ENCODE measurements around the gene TEDC2. TPM values are rescaled to one million over a fixed set of nuclear protein-coding genes. Genes with fewer than 3 reads are reported as not detected.

Gene TEDC2
- total RNA-seq, 4 donors from 2014 or later = 0.64 to 1.9 (median 1.8) TPM

DNA sequence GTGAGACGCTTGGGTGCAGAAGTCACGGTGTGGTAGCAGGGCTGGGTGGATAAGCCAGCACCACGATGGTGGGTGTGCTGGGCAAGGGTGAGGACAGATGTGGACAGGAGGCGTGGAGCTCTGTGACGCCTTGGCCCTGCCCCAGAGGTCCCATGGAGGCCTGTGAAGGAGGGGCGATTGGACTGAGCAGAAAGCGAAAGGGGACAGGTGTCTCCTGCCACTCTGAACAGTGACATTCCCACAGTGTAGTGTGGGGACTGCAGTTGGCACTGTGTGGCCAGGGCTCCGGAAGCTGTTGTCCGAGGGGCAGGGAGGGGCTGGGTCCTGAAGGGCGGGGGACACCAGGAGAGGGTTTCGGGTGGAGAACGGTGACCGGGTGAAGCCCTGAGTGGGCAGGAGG, 22.3 kb downstream of the TEDC2 start:
- TF ChIP-seq POLR2A (IDR thresholded peaks at IDR 0.05) = no peak
- TF ChIP-seq, protein P1, sequence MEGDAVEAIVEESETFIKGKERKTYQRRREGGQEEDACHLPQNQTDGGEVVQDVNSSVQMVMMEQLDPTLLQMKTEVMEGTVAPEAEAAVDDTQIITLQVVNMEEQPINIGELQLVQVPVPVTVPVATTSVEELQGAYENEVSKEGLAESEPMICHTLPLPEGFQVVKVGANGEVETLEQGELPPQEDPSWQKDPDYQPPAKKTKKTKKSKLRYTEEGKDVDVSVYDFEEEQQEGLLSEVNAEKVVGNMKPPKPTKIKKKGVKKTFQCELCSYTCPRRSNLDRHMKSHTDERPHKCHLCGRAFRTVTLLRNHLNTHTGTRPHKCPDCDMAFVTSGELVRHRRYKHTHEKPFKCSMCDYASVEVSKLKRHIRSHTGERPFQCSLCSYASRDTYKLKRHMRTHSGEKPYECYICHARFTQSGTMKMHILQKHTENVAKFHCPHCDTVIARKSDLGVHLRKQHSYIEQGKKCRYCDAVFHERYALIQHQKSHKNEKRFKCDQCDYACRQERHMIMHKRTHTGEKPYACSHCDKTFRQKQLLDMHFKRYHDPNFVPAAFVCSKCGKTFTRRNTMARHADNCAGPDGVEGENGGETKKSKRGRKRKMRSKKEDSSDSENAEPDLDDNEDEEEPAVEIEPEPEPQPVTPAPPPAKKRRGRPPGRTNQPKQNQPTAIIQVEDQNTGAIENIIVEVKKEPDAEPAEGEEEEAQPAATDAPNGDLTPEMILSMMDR (IDR thresholded peaks at IDR 0.05) = no peak
- intact Hi-C loops (cut with DNase I; ENCODE audit: low total_unique reads) = no loop called here
- no peak for DNase-seq (ENCODE audit: low spot score in 2 of 2)
- H3K4me3 ChIP-seq (ENCODE audit: low read depth, poor library complexity, severe bottlenecking) = no peak overlapping the region
- 46 to 67% methylated on average over 13 of the region's 13 CpGs for WGBS, 2 donors

DNA sequence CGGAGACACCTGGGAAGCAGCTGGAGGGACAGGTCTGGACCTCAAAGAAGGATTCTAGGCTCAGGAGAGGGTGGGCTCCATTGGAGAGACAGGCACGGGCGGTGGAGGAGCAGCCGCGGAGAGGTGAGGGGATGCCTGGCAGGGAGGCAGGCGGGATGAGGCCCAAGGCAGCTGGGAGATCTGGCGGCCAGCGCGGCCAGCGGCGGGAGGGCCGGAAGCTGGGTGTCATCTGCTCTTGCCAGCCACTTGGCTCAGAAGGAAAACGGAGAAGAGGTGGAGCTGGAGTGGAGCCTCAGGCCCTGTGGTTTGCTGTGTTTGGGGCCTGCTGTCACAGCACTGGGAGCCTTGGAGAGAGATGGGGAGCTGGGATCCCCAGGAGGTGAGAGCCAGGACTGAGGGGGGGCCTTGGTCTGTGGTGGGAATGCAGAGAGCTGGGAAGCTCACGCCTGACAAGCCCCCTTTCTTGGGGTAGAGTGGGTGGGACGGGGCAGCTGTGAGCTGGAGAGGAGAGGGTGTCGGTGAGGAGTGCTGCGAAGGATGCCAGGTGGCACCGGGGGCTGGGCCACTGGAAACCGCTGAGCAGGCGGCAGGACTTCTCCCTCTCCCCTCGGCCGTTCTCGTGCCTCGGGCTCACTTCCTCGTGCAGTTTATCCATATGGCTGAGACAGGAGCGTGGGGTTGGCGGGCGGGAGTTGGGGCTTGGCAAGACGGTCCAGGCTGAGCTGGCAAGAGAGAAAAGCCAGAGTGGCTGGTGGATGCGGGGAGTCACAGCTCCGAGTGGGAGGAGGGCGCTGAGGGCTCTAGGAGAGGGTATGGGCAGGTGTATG, 23.0 kb downstream of the TEDC2 start:
- intact Hi-C loops (cut with DNase I; ENCODE audit: low total_unique reads) = no loop called here
- DNase-seq (ENCODE audit: low spot score in 2 of 2) = peak in 1 of 2 donors; percentile 94
- no peak overlapping the region for H3K4me3 ChIP-seq (ENCODE audit: low read depth, poor library complexity, severe bottlenecking)
- TF ChIP-seq, protein P1 (IDR thresholded peaks at IDR 0.05) = no peak
- no peak for TF ChIP-seq POLR2A (IDR thresholded peaks at IDR 0.05)
- WGBS, 2 donors = 36 to 52% methylated on average over 32 of the region's 32 CpGs

DNA sequence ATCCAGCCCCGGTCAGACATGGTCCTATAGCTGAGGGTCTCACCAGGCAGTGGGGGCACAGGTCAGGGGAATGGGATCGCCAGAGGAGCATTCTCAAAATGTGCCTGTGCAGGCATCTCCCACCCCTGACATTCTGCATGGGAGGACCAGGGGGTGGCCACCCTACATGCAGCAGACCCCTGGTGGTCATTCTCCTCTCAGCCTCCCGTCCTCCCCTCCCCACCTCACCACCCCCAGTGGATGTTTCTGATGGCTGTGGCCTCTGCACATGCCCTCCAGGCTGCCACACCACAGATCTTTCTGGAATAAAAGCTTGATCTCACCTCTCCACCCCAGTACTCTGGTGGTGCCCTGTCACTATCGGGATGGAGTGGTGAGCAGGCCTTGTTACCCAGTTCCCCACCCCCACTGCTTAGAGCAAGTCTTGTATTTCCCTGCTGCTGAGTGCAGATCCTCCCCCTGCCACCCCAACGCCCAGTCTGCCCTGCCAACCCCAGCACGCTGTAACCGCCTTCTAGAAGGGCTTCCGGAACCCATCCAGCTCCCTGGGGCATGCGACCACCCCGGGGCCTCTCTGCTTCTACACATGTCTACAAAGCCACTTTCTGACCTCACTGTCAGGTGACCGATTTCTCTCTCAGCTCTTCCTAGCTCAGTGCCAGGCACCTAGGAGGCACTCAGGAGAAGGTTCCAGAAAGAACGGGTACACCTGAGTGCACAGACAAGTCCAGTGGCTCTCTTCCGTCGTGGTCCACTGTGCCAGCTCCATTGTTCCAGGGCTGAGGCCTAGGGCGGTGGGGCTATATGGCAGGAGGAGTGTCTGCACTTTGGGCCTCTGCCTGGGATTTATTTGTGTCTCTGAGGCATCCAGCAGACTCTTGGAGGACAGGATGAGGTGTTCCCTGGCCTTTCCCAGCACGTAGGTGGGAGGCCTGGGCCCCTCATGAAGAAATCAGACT, 24.3 kb downstream of the TEDC2 start:
- WGBS, 2 donors = 81 to 85% methylated on average over 16 of the region's 16 CpGs
- DNase-seq (ENCODE audit: low spot score in 2 of 2) = no peak
- intact Hi-C loops (cut with DNase I; ENCODE audit: low total_unique reads) = no loop called here
- H3K4me3 ChIP-seq (ENCODE audit: low read depth, poor library complexity, severe bottlenecking) = no peak overlapping the region
- TF ChIP-seq POLR2A (IDR thresholded peaks at IDR 0.05) = no peak
- TF ChIP-seq, protein P1 (IDR thresholded peaks at IDR 0.05) = no peak

DNA sequence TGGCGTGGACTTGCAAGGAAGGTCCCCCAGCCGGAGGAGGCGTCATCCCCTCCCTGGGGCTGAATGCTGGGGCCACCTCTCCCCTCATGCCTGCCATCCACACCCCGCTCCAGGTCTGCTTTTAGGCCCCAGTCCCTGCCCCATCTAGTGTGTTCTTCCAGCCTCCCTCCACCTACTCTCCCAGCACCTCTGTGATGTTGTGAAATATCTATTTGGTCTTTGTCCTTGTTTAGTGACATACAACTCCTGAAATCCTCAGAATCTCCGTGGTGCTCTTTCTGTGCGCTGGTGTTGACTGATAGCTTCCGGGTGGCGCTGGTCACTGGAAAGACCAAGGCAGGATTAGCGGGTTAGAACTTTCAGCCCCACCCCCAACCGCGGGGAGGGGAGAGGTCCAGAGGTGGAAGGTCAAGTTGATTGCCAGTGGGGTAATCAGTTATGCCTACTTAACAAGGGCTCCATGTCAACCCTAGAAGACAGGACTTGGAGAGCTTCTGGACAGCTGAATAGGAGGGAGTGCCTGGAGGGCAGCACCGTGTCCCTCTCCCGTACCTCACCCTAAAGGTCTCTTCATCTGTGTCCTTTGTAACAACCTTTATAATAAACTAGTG, 25.1 kb downstream of the TEDC2 start:
- DNase-seq (ENCODE audit: low spot score in 2 of 2) = no peak
- no peak overlapping the region for H3K4me3 ChIP-seq (ENCODE audit: low read depth, poor library complexity, severe bottlenecking)
- 87 to 91% methylated on average over 13 of the region's 13 CpGs for WGBS, 2 donors
- intact Hi-C loops (cut with DNase I; ENCODE audit: low total_unique reads) = no loop called here
- no peak for TF ChIP-seq POLR2A (IDR thresholded peaks at IDR 0.05)
- TF ChIP-seq, protein P1 (IDR thresholded peaks at IDR 0.05) = no peak

DNA sequence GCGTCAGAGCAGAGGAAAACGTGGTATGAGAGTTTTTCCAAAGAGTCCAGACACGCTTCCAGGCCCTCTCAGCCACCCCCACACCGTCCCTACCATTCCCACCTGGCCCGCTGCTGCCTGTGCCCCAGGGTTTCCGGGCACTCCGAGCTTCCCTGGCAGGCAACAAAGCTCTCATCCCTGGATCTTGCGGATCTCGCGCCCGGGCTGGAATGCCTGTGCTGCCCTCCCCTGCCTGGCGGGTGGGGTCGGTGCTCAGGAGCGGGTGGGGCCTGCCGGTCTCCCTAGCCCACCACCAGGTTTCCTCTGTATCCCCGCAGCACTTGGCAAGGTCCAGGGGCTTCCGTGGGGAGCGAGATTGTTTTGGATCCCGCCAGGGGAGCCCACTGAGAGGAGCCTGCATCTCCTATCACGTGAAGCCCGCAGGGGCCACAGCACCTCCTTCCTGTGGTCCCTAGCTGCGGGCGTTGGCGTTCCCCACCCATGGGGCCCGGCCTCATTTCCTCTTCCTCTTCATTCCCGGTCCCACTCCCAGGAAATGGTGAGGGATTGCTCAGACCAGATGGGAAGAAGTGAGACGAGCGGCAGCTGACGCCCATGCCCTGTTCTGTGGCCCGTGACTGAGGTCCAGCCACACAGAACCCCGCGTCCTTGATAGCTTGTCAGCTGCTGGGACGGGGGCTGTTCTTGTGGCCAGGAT, 26.1 kb downstream of the TEDC2 start:
- 51 to 60% methylated on average over 27 to 31 of the region's 33 CpGs for WGBS, 2 donors
- no peak overlapping the region for H3K4me3 ChIP-seq (ENCODE audit: low read depth, poor library complexity, severe bottlenecking)
- intact Hi-C loops (cut with DNase I; ENCODE audit: low total_unique reads) = no loop called here
- TF ChIP-seq, protein P1 (IDR thresholded peaks at IDR 0.05) = no peak
- TF ChIP-seq POLR2A (IDR thresholded peaks at IDR 0.05) = no peak
- DNase-seq (ENCODE audit: low spot score in 2 of 2) = no peak
